Measurements from ENCODE around the gene WDR36.

DNA sequence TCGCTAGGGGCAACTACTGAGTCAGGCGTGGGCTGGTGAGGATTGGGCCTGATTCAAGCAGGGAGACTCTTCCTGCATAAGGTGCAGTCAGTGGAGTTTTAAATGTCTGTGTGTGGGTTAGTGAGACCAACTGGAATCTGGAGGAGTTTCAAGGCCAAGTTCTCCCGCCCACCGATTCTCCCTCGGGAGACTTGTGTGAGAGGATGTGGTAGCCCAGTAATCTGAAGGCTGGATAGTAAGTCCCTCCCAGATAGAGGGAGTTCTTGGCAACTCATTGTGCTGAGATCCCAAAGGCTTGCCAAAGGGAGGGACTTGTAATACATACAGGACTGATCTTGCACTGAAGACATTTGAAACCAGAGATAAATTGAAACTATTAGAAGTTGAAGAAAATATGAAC is 51.8 kb downstream of the WDR36 start:
- TF ChIP-seq, protein P1, sequence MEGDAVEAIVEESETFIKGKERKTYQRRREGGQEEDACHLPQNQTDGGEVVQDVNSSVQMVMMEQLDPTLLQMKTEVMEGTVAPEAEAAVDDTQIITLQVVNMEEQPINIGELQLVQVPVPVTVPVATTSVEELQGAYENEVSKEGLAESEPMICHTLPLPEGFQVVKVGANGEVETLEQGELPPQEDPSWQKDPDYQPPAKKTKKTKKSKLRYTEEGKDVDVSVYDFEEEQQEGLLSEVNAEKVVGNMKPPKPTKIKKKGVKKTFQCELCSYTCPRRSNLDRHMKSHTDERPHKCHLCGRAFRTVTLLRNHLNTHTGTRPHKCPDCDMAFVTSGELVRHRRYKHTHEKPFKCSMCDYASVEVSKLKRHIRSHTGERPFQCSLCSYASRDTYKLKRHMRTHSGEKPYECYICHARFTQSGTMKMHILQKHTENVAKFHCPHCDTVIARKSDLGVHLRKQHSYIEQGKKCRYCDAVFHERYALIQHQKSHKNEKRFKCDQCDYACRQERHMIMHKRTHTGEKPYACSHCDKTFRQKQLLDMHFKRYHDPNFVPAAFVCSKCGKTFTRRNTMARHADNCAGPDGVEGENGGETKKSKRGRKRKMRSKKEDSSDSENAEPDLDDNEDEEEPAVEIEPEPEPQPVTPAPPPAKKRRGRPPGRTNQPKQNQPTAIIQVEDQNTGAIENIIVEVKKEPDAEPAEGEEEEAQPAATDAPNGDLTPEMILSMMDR (IDR thresholded peaks at IDR 0.05; ENCODE audit: low read depth, low read length), result no peak
- TF ChIP-seq EZH2phosphoT487 (IDR thresholded peaks at IDR 0.05; ENCODE audit: low read depth), result no peak

All from OCI-LY3 (cell line).